Tibial nerve (tissue), 4 donors: ENCODE results near the gene FXYD1. TPM values are rescaled to one million over a fixed set of nuclear protein-coding genes. Genes with fewer than 3 reads are reported as not detected.
A peak's percentile ranks its signal among the peaks of the same experiment; 100 is the strongest.

Experiments used
- DNase-seq, 2 donors: peaks; one replicate each; pipeline ENCODE4 v3.0.0-alpha.2; 2019; ENCODE audit warnings: low spot score in 2 of 2
- H3K27ac ChIP-seq, 4 donors: fragments of 200-600 bp; sonication (generic) in 3 of 4; one replicate each; pipeline ENCODE4 v1.5.1; 2017 to 2019; ENCODE audit warnings: mild to moderate bottlenecking in 1 of 4
- H3K27me3 ChIP-seq, 2 donors: fragments of 200-600 bp; sonication (generic) in 1 of 2; one replicate each; pipeline versions ENCODE4 v1.5.1 to v1.6.0; 2017 to 2019
- H3K36me3 ChIP-seq, 3 donors: fragments of 200-600 bp; sonication (generic); one replicate each; pipeline ENCODE4 v1.5.1; 2018 to 2019
- H3K4me1 ChIP-seq, 4 donors: fragments of 200-600 bp; sonication (generic) in 3 of 4; one replicate each; pipeline ENCODE4 v1.5.1; 2017 to 2019
- H3K4me3 ChIP-seq, 4 donors: fragments of 200-600 bp; sonication (generic) in 3 of 4; one replicate each; pipeline ENCODE4 v1.5.1; 2017 to 2019; ENCODE audit warnings: mild to moderate bottlenecking in 1 of 4, moderate library complexity in 1 of 4
- H3K9me3 ChIP-seq, 4 donors: fragments of 200-600 bp; sonication (generic) in 3 of 4; one replicate each; pipeline ENCODE4 v1.5.1; 2017 to 2019
- CTCF ChIP-seq, 5 experiments: fragments of 200-600 bp in 3 of 5; fragments of 450-650 bp in 2 of 5; sonication (generic) in 3 of 5; IDR thresholded peaks; one replicate each; pipeline ENCODE4 v1.5.1; 2016 to 2019; ENCODE audit warnings: antibody characterized with exemption in 5 of 5, mild to moderate bottlenecking in 3 of 5, moderate library complexity in 2 of 5
- EP300 ChIP-seq, 2 donors: sonication (generic); formaldehyde crosslinking; IDR thresholded peaks; one replicate each; pipeline ENCODE4 v1.6.1; 2017; ENCODE audit warnings: antibody characterized with exemption in 2 of 2, mild to moderate bottlenecking in 1 of 2
- POLR2A ChIP-seq, 2 donors: fragments of 450-650 bp; IDR thresholded peaks; one replicate each; pipeline ENCODE4 v1.6.1; 2017; ENCODE audit warnings: antibody characterized with exemption in 2 of 2, mild to moderate bottlenecking in 2 of 2, moderate library complexity in 2 of 2
- WGBS, 2 donors: methylation state at CpG; one replicate each; pipeline ENCODE4 v1.1.5; 2018; 5-methylcytosine and 5-hydroxymethylcytosine counted together
- total RNA-seq, 4 donors: library from RNA; depleted of rRNA; stranded (reverse); fragments of >200 nt; gene quantifications; one replicate each; pipeline ENCODE4 v1.1.0, GENCODE V29; 2016

FXYD1 gene
- total RNA-seq, 4 donors from 2014 or later = 72.9 to 193 (median 84.9) TPM

GRCh38 chr19:35177377-35178274, 39.0 kb downstream of the FXYD1 start:
- TF ChIP-seq CTCF (IDR thresholded peaks at IDR 0.05) (no peak), POLR2A (IDR thresholded peaks at IDR 0.05) (no peak)
- H3K4me1 ChIP-seq = peaks cover 0 to 3% (median 0%) of the 10 kb centered on the region in 4 donors
- peaks cover 0 to 6% (median 0%) of the 10 kb centered on the region in 4 donors for H3K9me3 ChIP-seq
- 73% methylated on average over 7 of the region's 7 CpGs for WGBS, 2 donors
- DNase-seq = no peak
- no peaks in the 10 kb centered on the region for H3K27me3 ChIP-seq
- no peak overlapping the region for H3K4me3 ChIP-seq
- H3K27ac ChIP-seq = peak overlapping the region in 1 of 4 donors; percentile 59
- no peaks in the 10 kb centered on the region for H3K36me3 ChIP-seq

- H3K36me3 ChIP-seq = no peaks in the 10 kb centered on the region
- H3K4me3 ChIP-seq = no peak overlapping the region
- peak in 1 of 2 donors; percentile 65 for TF ChIP-seq EP300 (IDR thresholded peaks at IDR 0.05)
- TF ChIP-seq POLR2A (IDR thresholded peaks at IDR 0.05) = no peak
- 51 to 56% methylated on average over 2 of the region's 2 CpGs for WGBS, 2 donors
- H3K27ac ChIP-seq = no peak overlapping the region
- H3K9me3 ChIP-seq = peaks cover 0 to 17% (median 0%) of the 10 kb centered on the region in 4 donors
- peak in 1 of 2 donors; percentile 31 for DNase-seq
- H3K27me3 ChIP-seq = no peaks in the 10 kb centered on the region
- H3K4me1 ChIP-seq = peaks cover 0 to 3% (median 0%) of the 10 kb centered on the region in 4 donors
Measured at GRCh38 chr19:35178701-35179100, 40.1 kb downstream of the FXYD1 start.

- TF ChIP-seq POLR2A (IDR thresholded peaks at IDR 0.05) (no peak), CTCF (IDR thresholded peaks at IDR 0.05) (no peak), EP300 (IDR thresholded peaks at IDR 0.05) (no peak)
- Histone ChIP-seq H3K4me1 (peaks cover 0 to 3% (median 0%) of the 10 kb centered on the region in 4 donors), H3K9me3 (peaks cover 0 to 28% (median 0%) of the 10 kb centered on the region in 4 donors), H3K4me3 (no peak overlapping the region), H3K27ac (no peak overlapping the region), H3K36me3 (no peaks in the 10 kb centered on the region), H3K27me3 (no peaks in the 10 kb centered on the region)
- no peak for DNase-seq
- WGBS, 2 donors = 75 to 80% methylated on average over 3 of the region's 3 CpGs
Measured at GRCh38 chr19:35179830-35180229, 41.2 kb downstream of the FXYD1 start.

GRCh38 chr19:35181387-35181786, 42.8 kb downstream of the FXYD1 start:
- peaks cover 0 to 31% (median 0%) of the 10 kb centered on the region in 4 donors for H3K9me3 ChIP-seq
- H3K27me3 ChIP-seq = no peaks in the 10 kb centered on the region
- 85 to 89% methylated on average over 1 of the region's 1 CpG for WGBS, 2 donors
- TF ChIP-seq EP300 (IDR thresholded peaks at IDR 0.05) (no peak), CTCF (IDR thresholded peaks at IDR 0.05) (no peak), POLR2A (IDR thresholded peaks at IDR 0.05) (no peak)
- no peaks in the 10 kb centered on the region for H3K4me1 ChIP-seq
- no peaks in the 10 kb centered on the region for H3K36me3 ChIP-seq
- H3K27ac ChIP-seq = no peak overlapping the region
- no peak for DNase-seq
- no peak overlapping the region for H3K4me3 ChIP-seq

- Histone ChIP-seq H3K27ac (no peak overlapping the region), H3K9me3 (peaks cover 0 to 31% (median 0%) of the 10 kb centered on the region in 4 donors), H3K4me3 (no peak overlapping the region), H3K27me3 (no peaks in the 10 kb centered on the region), H3K4me1 (no peaks in the 10 kb centered on the region), H3K36me3 (no peaks in the 10 kb centered on the region)
- WGBS, 2 donors = 84 to 93% methylated on average over 1 of the region's 1 CpG
- TF ChIP-seq CTCF (IDR thresholded peaks at IDR 0.05) = no peak
- no peak for TF ChIP-seq POLR2A (IDR thresholded peaks at IDR 0.05)
- TF ChIP-seq EP300 (IDR thresholded peaks at IDR 0.05) = no peak
- DNase-seq = no peak
Measured at GRCh38 chr19:35184267-35184666, 45.6 kb downstream of the FXYD1 start.
